Effector memory CD4-positive, alpha-beta T cell (primary cell): ENCODE data around the gene CLC.
"Not testable (repeated sequence)": the region's sequence is repeated elsewhere in the genome, so short reads cannot be mapped to it uniquely, and the experiment has no call there.

Experiments
- DNase-seq, 3 donors: peaks; one replicate each; pipeline ENCODE4 v3.0.0-alpha.2; 2020
- H3K27ac ChIP-seq: 2 replicates; pipeline ENCODE4 v1.7.0; 2013; ENCODE audit warnings: mild to moderate bottlenecking, low read length, moderate library complexity; ENCODE audit not compliant: insufficient read depth, poor library complexity, severe bottlenecking
- H3K27me3 ChIP-seq: replicated peaks from 2 replicates; pipeline ENCODE4 v1.7.0; 2013; ENCODE audit warnings: mild to moderate bottlenecking, low read length; ENCODE audit not compliant: insufficient read depth, control insufficient read depth, poor library complexity, severe bottlenecking
- H3K36me3 ChIP-seq: 2 replicates; pipeline ENCODE4 v1.7.0; 2013; ENCODE audit warnings: mild to moderate bottlenecking, low read length, moderate library complexity; ENCODE audit not compliant: control insufficient read depth, insufficient read depth
- H3K4me1 ChIP-seq: 2 replicates; pipeline ENCODE4 v1.7.0; 2013; ENCODE audit warnings: low read length, mild to moderate bottlenecking; ENCODE audit not compliant: control insufficient read depth, insufficient read depth, poor library complexity, severe bottlenecking
- H3K4me3 ChIP-seq: 2 replicates; pipeline ENCODE4 v1.7.0; 2013; ENCODE audit warnings: low read length, low read depth, mild to moderate bottlenecking; ENCODE audit not compliant: insufficient read depth, poor library complexity, severe bottlenecking
- H3K9me3 ChIP-seq: 2 replicates; pipeline ENCODE4 v1.7.0; 2013; ENCODE audit warnings: mild to moderate bottlenecking, low read length, moderate library complexity; ENCODE audit not compliant: control insufficient read depth

CLC gene

DNA sequence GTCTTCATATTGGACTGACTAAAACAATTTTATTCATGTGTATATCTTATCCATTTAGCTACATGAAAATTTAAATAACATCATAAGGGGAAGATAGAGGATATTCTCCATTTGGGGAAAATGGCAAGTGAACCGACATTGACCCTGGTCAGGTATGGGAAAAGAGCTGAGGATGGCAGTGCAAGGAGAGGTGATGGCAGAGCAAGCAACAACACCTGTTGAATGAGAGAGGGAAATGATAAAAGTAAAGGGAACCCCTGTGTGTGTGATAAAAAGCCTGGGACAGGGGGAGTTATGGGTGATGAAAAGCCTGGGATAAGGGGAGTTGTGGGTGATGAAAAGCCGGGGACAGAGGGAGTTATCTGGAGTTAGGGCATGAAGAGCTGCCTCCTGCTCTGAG lies 4.0 kb downstream of the CLC start:
- no peak overlapping the region for H3K27ac ChIP-seq
- H3K36me3 ChIP-seq = no peaks in the 10 kb centered on the region
- H3K4me3 ChIP-seq = no peak overlapping the region
- no peaks in the 10 kb centered on the region for H3K9me3 ChIP-seq
- H3K27me3 ChIP-seq = no peaks in the 10 kb centered on the region
- no peaks in the 10 kb centered on the region for H3K4me1 ChIP-seq
- no peak for DNase-seq

DNA sequence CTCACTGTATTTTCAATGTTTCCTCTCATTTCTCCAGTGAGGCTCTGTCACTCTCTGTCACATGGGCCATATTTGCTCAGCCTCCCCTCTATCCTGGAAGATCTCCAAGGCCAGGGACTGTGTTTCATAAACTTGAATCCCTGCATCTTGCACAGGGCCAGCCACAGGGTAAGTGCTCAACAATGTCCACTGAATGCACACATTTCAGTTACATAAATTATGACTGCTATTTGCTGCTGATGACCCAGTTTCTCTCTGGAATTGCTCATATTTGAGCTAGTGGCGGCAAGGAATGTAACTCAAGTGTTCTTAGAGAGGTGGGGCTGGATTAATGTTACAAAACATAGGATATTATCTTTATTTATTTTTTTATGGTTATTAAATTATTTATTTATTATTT lies 6.1 kb downstream of the CLC start:
- no peak overlapping the region for H3K27ac ChIP-seq
- no peaks in the 10 kb centered on the region for H3K27me3 ChIP-seq
- H3K9me3 ChIP-seq = no peaks in the 10 kb centered on the region
- H3K4me3 ChIP-seq = no peak overlapping the region
- no peaks in the 10 kb centered on the region for H3K36me3 ChIP-seq
- no peak for DNase-seq
- no peaks in the 10 kb centered on the region for H3K4me1 ChIP-seq

DNA sequence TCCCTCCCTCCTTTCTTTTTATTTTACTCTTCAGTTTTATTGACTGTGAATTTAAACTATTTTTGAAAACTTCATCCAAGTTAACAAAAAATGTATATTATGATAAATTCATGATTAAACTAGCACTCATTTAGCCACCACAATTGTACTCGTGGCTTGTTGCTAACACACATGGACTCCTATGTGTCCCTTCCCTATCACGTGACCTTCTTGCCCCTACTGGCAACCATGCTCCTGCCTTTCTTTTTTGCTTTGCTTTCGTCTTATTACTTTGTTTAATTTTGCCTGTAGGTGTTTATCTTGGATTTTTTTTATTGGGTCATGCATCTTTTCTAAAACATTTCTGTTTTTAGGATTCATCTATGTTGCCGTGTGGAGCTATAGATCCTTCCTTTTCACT lies 8.2 kb downstream of the CLC start:
- H3K36me3 ChIP-seq = no peaks in the 10 kb centered on the region
- H3K4me3 ChIP-seq = no peak overlapping the region
- no peaks in the 10 kb centered on the region for H3K27me3 ChIP-seq
- H3K4me1 ChIP-seq = no peaks in the 10 kb centered on the region
- no peak overlapping the region for H3K27ac ChIP-seq
- no peak for DNase-seq
- no peaks in the 10 kb centered on the region for H3K9me3 ChIP-seq

DNA sequence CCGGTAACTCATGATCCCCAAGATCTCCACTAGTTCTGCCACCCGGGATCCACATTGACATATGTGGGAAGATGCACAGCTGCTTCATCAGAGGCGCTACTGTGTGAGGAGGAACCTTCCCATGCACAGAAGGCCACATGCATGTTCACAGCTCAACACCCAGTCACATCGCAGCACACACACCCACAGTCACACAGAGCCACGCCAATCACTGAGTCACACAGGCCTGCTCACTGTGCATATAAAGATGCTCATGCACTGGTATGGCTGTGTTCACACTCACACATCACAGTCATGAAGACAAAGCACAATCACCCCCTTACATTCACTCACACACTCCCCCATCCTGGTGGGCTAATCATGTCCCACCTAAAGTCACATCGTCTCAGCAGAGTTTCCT lies 9.8 kb downstream of the CLC start:
- Histone ChIP-seq H3K4me3 (no peak overlapping the region), H3K36me3 (no peaks in the 10 kb centered on the region), H3K4me1 (no peaks in the 10 kb centered on the region), H3K27ac (no peak overlapping the region), H3K27me3 (no peaks in the 10 kb centered on the region), H3K9me3 (no peaks in the 10 kb centered on the region)
- DNase-seq = no peak

DNA sequence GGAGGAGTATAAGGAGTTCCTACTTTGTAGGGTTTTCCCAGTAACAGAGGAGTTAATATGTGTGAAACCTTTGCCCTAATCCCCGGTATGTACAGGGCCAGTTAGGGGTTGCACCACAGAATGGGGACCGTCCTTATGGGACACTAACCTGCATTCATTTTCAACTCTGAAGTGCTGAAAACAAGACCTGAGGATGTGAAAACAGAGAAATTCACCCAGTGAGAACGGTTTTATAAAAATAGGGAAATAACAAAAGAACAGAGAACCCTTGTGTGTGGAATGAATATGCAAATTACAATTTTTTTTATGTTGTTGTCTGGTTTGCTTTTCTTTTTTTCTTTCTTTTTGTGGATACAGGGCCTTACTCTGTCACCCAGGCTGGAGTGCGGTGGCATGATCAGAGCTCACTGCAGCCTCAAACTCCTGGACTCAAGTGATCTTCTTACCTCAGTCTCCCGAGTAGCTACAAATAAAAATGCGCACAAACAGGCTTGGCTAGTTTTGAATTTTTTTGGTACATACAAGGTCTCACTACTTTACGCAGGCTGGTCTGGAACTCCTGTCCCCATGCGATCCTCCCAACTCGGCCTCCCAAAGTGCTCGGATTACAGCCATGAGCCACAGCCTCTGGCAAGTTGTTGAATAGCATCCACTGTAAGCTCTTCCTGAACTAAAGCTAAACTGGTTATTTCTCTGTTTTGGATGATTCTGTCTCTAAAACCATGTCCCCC lies 10.6 kb downstream of the CLC start:
- Histone ChIP-seq H3K27me3 (no peaks in the 10 kb centered on the region), H3K27ac (no peak overlapping the region), H3K4me1 (no peaks in the 10 kb centered on the region), H3K9me3 (no peaks in the 10 kb centered on the region), H3K36me3 (no peaks in the 10 kb centered on the region), H3K4me3 (no peak overlapping the region)
- no peak for DNase-seq

DNA sequence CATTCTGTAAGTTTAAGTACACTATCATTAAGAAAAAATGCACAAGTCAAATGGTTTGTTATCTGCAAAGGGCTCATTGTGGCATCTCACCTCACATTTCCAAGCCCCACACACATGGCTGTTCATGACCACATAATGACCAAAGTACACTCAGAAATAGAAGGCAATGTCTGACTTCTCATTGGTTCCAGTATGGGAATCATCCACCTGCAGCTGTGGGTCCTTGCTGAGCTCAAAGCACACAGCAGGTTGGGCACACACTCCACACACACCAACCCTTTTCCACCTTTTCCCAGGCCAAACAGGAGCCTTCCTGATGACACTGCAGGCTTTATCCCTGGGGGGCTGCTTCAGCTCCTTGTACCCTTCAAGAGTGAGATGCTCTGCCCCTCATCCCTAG lies 11.8 kb downstream of the CLC start:
- DNase-seq = no peak
- H3K4me3 ChIP-seq = no peak overlapping the region
- no peaks in the 10 kb centered on the region for H3K9me3 ChIP-seq
- H3K4me1 ChIP-seq = no peaks in the 10 kb centered on the region
- no peak overlapping the region for H3K27ac ChIP-seq
- no peaks in the 10 kb centered on the region for H3K36me3 ChIP-seq
- no peaks in the 10 kb centered on the region for H3K27me3 ChIP-seq

DNA sequence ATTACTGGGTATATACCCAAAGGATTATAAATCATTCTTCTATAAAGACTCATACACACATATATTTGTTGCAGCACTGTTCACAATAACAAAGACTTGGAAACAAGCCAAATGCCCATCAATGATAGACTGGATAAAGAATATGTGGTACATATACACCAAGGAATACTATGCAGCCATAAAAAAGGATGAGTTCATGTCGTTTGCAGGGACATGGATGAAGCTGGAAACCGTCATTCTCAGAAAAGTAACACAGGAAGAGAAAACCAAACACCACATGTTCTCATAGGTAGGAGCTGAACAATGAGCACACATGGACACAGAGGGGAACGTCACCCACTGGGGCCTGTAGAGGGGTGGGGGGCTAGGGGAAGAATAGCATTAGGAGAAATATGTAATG lies 17.7 kb downstream of the CLC start:
- not testable (repeated sequence) for H3K27ac ChIP-seq, H3K27me3 ChIP-seq, H3K36me3 ChIP-seq, H3K4me1 ChIP-seq, DNase-seq, H3K4me3 ChIP-seq, H3K9me3 ChIP-seq

DNA sequence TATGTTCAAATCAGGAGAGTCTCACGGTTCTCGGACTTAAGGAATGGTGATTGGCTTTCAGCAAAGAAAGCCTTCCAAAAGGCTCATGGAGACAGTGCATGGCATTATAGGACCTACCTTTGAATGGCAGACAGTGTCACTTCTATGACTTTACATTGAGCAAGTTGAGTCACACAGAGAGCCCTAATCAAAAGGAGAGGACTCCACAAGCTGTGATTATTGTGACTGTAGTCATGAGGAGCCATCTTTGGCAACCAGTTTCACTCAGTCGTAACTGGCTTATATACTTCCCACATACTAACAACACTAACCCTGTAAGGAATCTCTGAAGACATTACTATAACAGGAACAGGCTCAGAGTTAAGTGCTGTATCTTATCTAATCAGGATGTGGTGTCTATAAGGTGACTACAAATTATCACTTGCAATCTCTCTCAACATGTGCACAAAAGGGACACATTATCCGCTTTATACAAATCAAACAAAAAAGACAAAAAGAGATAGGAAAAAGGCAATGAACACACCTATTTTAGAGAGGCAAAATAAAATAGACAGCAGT lies 27.4 kb downstream of the CLC start:
- Histone ChIP-seq H3K27ac (no peak overlapping the region), H3K9me3 (no peaks in the 10 kb centered on the region), H3K4me1 (peaks cover 13% of the 10 kb centered on the region), H3K36me3 (no peaks in the 10 kb centered on the region), H3K27me3 (no peaks in the 10 kb centered on the region), H3K4me3 (no peak overlapping the region)
- no peak for DNase-seq

DNA sequence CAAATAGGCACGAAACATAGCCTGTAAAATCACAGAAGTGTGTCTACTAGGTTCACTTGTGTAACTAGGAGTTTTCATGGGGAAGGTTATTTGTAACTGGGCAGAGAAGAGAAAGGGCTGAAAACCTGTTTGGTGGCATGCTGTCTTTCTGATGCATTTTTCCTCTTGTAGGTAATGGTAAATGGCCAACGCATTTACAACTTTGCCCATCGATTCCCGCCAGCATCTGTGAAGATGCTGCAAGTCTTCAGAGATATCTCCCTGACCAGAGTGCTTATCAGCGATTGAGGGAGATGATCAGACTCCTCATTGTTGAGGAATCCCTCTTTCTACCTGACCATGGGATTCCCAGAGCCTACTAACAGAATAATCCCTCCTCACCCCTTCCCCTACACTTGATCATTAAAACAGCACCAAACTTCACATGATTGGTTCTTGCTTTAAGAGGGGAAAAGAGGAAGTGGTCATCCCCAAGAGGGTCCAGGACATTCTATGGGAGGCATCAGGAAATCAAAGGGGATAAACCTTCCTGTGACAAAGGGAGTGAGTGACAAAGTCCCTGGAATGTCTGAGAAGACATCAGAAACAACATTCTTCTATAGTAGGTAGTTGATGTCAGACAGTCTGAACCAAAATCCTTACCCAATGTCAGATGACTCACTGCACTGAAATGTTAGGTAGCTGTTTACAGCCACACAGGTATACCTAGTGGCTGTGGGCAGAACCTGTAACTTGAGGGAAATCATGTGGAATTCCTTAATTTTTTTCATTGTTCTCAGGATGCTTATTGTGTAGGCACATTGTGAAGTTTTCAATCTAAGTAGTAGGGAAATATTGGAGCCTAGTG lies 28.6 kb downstream of the CLC start:
- DNase-seq = no peak

DNA sequence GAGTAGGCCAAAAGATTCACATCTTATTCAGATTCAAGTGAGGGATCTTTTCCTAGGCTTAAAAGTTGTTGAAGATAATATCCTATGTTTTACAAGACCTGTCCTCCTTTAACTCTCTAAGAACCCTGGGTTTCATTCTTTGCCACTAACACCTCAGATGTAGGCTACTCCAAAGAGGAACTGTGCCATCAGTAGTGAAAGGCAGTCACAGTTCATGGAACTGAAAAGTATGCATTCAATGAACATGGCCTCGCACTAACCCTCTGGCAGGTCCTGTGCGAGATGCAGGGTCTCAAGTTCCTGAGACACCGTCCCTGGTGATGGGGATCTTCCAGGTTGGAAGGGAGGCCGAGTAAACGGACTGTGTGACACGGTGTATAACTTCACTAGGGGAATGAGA lies 29.2 kb downstream of the CLC start:
- Histone ChIP-seq H3K9me3 (no peaks in the 10 kb centered on the region), H3K27ac (no peak overlapping the region), H3K27me3 (no peaks in the 10 kb centered on the region), H3K4me3 (no peak overlapping the region), H3K4me1 (peaks cover 13% of the 10 kb centered on the region), H3K36me3 (no peaks in the 10 kb centered on the region)
- DNase-seq = no peak

More for the DNA sequence above, 28.6 kb downstream of the CLC start:
- Histone ChIP-seq H3K36me3 (no peaks in the 10 kb centered on the region), H3K27ac (no peak overlapping the region), H3K9me3 (no peaks in the 10 kb centered on the region), H3K27me3 (no peaks in the 10 kb centered on the region), H3K4me1 (peaks cover 13% of the 10 kb centered on the region), H3K4me3 (no peak overlapping the region)
